NCI-H526 (cell line): ENCODE results near the gene SIAE.
"Not testable (repeated sequence)": the region's sequence is repeated elsewhere in the genome, so short reads cannot be mapped to it uniquely, and the experiment has no call there.

ENCODE experiments used
- DNase-seq, 2 experiments: peaks; one replicate each; lab custom pipeline; 2025; lab: John Stamatoyannopoulos, UW

The SIAE gene

DNA sequence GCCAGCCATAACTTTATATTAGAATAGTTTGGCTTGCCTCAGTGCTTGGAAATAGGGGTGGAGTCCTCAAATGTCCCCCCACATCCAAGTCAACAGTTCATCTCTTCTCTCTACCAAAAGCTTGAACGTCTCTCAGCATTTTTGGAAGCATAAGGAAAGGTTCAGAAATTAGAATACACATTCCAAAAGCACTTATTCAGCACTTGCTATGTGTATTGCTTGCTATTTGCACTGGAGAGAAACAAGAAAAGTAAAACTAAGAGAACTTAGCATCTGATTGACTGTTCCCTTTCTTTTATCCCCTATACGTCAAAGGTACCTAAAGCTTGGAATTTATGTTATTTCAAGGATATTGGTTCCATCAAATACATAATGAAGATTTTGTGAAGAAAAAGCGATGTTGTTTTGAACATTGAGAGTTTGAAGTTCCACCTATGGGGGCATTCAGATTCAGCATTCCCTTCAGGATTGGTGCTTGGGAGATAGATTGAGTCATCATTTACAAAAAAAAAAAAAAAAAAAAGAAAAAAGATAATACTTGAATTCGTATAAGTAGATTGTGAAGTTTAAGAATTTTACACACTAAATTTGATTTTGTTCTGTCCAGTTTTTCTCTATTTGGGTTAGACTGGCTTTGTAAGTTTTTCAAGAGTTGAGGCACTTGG, 49.5 kb downstream of the SIAE start:
- DNase-seq: no peak

DNA sequence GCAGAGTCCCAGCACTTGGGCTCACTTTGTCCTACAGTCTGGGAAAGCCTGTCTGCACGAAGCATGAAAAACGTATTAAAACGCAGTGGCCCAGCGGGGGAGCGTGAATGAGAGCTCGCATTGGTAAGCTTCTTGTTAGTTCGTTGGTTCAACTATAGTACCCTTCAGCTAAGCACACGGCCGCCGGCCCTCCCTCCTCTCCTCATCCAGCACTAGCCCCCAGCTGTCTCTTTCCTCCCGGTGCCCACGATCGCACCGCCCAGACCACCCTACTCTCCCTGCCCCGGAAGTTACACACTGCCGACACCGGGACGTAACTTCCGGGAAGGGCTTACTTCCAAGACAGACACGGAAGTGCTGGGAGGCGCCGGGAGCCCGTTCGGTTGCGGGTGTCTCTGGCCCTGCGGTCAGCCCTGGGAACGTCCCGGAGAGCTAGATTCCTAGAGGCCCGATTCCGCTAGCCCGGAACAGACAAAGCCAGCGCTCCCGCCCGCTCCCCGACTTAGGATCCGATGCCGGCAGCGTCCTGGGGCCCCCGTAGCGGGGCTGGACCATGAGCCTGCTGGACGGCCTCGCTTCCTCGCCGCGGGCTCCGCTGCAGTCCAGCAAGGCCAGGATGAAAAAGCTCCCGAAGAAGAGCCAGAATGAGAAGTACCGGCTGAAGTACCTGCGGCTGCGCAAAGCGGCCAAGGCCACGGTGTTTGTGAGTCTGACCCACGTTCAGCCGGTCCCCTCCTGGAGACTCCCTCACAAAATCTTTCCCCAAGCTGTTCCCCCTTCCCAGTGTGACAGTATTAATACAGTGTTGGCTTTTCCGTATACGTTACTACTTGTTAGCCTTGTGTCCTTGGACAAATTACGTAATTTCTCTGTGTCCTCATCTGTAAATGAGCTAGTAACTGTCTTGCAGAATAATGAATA, 50.7 kb downstream of the SIAE start, which contains the start of gene TBRG1:
Gene TBRG1 (plus strand): TSS at position 334 of the 921 bp plus-strand sequence. CDS start 220 bp downstream, at position 554.
- DNase-seq: peak; percentile 98

- no peak for DNase-seq
Observed at GRCh38 chr11:124618863-124619262, 54.7 kb downstream of the SIAE start.

GRCh38 chr11:124612567-124613246, 60.8 kb downstream of the SIAE start:
- DNase-seq: no peak

- DNase-seq: peak; percentile 17 to 28
Observed at GRCh38 chr11:124612045-124612444, 61.5 kb downstream of the SIAE start.

DNA sequence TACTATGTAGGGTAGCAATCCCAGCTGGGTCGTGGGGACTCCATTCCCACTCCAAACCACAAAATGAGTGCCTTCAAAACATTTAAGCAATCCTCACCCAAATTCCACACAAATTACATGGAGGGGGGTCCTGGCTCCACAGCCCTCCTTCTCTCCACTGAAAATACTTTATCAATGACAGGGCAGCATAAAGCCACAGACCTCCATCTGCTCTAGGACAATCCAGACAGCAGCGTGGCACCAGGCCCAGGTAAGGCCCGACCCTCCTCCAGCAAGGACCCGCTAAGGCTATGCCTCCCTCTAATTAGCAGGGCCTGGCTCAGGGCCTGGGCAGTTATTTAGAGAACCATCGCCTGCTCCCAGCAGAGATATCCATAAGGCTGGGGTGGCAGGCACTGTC, 62.5 kb downstream of the SIAE start, which contains the start of gene PANX3:
Gene PANX3 (plus strand): TSS at position 365 of the 400 bp plus-strand sequence. CDS start 129 bp downstream, outside the sequence.
- DNase-seq: no peak

GRCh38 chr11:124610295-124610694, 63.2 kb downstream of the SIAE start:
- no peak for DNase-seq

DNA sequence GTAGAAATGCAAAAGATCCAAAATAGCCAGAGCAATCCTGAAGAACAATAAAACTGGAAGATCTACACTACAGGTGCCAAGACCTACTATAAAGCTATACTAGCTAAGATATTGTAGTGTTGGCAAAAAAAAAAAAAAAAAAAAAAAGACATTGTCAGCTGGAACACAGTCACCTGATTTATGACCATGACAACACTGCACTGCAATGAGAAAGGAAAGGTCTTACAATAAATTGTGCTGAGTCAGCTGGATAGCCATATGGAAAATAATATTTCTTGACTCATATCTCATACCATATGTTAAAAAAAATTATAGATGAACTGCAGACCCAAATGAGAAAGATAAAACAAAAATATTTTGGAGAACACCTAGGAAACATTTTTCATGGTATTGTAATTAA, 65.4 kb downstream of the SIAE start:
- no peak for DNase-seq

DNA sequence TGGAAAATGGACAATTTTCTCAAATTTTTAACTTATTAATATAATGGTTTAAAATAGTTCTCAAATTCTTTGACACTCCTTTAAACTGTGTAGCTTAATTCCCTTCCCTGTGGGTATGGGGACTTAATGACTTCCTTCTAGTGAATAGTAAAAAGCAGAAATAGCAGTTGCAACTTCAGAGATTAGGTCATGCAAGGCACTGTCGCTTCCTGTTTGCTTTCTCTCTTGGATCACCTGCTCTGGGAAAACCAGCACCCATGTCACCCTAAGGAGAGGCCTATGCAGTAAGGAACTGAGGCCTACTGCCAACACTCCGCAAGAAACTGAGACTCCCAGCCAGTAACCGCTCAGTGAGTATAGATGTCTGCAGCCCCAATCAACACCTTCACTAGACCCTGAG, 67.8 kb downstream of the SIAE start:
- no peak for DNase-seq

- not testable (repeated sequence) for DNase-seq
Observed at GRCh38 chr11:124602723-124603122, 70.8 kb downstream of the SIAE start.

GRCh38 chr11:124602193-124602592, 71.3 kb downstream of the SIAE start:
- no peak for DNase-seq

GRCh38 chr11:124600621-124601320, 72.8 kb downstream of the SIAE start:
- peak; percentile 77 to 90 for DNase-seq

DNA sequence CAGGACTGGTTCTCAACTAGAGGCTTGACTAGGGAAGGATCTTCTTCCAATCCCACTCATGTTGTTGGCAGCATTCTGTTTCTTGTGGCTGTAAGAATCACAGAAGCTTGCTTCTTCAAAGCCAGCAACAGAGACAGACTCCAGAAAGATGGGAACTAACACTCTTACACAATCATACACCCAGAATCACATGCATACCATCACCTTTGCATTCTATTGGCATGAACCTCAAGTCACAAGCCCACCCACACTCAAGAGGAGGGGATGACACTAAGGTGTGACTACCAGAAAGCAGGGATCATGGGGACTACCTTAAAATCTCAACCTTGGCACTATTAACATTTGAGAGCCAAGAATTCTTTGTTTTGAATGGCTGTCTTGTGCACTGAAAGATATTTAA, 75.9 kb downstream of the SIAE start:
- DNase-seq: no peak

DNA sequence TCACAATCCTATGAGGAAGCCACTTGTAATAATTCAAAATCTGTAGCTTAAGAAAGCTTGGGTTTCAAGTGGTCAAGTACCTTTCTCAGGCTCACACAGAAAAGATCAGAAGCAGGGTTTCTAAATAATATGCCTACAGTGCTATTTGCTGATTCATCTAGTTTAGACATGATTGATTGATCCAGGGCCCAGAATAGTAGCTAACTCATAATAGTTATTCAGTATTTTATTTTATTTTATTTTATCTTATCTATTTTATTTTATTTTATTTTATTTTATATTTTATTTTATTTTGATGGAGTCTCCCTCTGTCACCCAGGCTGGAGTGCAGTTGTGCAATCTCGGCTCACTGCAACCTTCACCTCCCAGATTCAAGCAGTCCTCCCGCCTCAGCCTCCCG, 78.2 kb downstream of the SIAE start:
- DNase-seq: no peak

- DNase-seq: no peak
Observed at GRCh38 chr11:124592627-124593026, 80.9 kb downstream of the SIAE start.

- DNase-seq: no peak
Observed at GRCh38 chr11:124591430-124591829, 82.1 kb downstream of the SIAE start.

DNA sequence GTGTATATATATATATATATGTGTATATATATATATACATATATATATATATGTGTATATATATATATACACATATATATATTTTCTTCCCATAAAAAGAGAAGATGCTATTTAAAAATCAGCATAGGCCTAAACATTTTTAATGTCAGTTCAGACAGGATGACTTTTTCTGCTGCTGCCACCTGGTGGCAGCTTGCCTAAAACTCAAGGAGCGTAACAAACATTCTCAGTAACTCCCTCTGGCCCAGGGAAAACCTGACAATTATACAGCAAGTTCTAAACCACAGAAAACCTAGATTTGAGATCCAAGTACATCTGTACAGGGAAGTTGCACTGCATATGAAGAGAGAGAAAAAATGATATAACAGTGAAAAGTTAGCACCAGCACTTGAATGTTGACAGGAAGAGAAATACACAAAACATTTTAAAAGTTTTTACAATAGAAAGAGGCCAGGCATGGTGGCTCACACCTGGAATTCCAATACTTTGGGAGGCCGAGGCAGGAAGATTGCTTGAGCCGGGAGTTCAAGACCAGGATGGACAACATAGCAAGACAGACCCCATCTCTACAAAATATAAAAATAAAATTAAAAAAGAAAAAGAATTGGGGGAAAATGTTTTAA, 87.2 kb downstream of the SIAE start:
- DNase-seq: peak; percentile 70 to 83

DNA sequence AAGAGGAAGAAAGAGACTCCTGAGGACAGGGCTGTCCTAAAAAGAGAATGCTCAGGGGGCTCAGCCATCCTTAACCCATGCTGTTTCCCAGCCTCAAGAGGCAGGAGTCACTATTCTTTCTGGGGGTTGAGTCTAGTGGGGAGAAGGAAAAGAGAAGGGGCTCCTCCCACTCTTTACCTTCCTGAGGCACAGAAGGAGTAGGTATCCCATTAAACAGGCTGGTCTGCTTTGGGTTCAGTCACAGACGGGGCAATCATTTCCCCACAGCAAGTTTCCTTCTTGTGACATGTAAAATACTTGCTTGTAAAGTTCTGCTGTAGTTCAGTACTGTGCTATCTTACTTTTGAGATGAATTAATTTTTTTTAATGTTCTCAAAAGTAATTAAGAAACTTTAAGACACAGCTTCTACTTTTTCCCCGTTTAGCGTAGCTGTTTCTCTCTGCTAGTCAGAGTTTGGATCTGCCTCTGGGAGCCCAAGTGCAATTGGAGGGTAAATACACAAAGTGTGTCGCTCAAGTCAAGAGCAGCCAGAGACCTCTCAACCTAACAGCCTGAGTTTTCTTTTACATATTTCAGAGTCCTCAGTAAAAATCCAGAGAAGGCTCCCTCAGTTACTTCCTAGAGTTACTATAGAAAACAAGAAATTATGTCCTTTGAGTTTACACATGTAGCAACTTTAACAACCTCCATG, 88.7 kb downstream of the SIAE start:
- no peak for DNase-seq

DNA sequence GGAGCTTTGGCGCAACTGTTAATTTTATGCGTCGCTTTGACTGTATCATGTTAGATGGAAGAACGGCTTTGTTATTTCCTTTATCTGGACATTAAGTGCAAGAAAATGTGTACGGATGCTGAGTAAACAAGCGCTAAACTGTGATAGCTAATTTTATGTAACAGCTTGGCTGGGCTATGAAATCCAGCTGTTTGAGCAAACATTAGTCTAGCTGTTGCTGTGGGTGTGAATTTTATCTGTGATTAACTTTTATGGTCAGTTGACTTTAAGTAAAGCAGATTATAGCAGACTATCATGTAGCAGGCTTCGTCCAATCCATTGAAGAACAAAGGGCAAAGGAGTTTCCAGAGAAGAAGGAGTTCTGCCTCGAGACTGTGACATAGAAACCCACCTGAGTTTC, 89.8 kb downstream of the SIAE start:
- DNase-seq: no peak
